Measurements from ENCODE around the gene GSKIP.

DNA sequence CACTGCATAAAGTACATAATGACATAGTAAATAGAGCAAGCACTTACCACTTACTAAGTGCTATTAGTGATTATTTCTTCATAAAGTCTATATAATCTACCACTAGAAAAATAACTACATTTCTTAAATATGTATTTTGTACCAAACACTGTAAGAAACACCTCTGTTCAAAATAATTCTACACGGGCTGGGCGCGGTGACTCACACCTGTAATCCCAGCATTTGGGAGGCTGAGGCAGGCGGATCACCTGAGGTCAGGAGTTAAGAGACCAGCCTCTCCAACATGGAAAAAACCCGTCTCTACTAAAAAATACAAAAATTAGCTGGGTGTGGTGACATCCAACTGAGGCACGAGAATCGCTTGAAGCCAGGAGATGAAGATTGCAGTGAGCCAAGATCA, 39.1 kb upstream of the GSKIP start:
- TF ChIP-seq EZH2 (IDR thresholded peaks at IDR 0.05; ENCODE audit: insufficient read depth, poor library complexity, severe bottlenecking) (no peak), EZH2phosphoT487 (IDR thresholded peaks at IDR 0.05; ENCODE audit: insufficient read depth, low read depth) (no peak)
